NCI-H2227 (cell line): Measurements from ENCODE around the gene CLSTN1.

ENCODE experiments used
- DNase-seq: peaks from one replicate; lab custom pipeline; 2025; ENCODE audit not compliant: unreplicated experiment; lab: John Stamatoyannopoulos, UW

CLSTN1 gene

DNA sequence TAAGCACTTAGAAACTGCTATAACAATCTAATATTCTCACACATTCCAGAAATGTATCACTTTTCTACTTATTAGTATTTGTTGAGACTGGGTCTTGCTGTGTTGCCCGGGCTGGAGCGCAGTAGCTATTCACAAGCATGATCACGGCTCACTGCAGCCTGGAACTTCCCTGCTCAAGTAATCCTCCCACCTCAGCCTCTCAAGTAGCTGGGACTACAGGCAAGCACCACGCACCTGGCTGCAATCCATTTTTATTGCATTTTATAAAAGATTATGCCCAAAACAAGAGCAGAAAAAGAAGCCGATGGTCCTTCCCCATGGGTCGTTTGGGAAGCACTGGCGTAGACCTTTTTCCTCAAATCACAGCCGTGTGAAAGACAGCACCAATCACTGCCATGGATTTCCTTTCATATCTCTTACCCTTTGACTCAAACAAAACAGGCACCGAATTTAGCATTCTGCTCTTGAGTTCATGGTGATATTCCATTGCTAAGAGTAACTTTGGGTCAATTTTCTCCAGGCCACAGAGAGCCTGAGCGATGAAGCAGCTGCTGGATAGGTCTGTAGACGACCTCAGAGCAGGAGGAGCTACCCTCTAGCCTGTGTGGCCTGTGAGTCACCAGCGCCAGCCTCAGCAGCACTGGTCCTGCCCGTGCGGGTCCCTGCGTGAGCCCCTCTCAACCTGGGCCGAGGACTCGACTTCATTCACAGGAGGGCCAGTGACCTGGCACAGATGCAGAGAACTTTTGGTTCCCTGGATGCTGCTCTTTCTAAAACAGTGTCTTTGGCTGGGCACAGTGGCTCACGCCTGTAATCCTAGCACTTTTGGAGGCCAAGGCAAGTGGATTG is 91.4 kb downstream of the CLSTN1 start:
- DNase-seq, result no peak

DNA sequence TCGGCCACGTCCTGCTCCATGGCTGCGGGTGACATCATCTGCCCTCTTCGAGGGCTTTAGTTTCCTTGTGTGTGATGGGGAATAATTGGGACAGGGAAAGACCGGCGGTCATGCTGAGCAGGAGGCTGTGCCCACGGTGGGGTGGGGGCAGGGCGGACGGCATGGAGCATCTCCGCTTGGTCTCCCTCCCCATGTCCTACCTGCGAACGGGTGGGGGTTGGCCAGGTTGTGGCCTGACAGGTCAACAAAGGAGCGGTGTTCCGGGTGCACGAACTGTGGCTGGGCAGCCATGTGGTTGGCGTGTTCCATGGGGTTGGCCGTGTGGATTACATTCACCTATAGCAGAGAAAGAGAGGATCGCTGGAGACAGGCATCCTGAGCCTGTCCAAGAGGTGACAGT is 92.2 kb downstream of the CLSTN1 start:
- no peak for DNase-seq

DNA sequence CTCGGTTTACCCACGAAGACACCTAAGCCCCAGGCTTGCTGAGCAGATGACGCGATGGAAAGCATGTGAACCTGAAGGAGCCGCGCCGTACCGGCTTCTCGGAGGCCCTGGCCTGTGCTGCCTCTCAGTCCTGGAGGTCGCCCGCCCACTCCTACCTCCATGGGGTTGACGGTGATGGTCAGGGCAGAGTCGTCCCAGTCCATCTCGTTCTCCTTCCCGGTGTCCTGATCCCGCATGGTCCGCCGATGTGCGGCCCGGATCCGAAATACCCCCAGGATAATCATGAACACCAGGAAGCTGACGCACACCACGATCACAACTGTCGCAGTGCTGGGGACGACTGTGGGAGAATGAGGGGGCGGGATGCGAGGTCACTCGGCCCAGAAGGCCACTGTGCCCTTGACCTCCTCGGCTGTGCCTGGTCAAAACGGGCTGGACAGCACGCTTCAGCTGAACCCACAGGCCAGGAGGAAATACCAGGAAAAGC is 92.7 kb downstream of the CLSTN1 start:
- no peak for DNase-seq

DNA sequence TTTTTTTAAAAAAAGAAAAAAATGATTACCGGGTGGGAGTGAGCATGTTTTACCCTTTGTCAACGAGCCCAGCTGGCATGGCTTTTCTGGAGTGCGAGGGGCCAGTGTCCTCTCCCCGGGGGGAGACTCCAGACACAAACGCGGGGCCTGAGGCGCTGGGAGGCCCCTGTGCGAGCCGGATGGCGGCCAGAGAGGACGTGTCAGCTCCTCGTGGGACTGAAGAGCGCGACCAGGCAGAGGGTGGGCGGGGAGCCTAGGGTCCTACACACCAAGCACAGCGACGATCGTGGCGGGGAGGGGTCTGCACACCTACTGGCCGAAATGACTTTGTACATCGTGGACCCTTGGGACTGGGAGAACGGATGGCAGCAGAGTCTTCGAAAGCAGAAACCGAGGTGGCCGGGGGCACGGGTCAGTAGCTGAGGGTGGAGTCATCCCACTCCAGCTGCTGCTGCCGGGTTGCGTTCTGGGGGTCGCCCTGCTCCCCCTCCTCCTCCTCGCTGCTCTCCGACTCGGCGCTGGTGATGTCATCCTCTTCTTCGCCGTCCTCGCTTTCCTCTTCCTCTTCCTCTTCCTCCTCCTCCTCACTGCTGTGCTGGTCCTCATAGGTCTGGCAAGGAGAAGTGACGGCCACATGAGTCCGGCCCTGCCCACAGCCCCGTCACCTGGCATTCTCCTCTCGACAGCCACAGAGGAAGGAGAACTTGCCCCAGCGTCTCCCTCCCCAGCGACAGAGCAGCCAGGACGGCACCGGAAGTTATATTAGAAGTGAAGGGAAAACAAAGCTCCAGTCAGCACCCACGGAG is 93.5 kb downstream of the CLSTN1 start:
- no peak for DNase-seq

DNA sequence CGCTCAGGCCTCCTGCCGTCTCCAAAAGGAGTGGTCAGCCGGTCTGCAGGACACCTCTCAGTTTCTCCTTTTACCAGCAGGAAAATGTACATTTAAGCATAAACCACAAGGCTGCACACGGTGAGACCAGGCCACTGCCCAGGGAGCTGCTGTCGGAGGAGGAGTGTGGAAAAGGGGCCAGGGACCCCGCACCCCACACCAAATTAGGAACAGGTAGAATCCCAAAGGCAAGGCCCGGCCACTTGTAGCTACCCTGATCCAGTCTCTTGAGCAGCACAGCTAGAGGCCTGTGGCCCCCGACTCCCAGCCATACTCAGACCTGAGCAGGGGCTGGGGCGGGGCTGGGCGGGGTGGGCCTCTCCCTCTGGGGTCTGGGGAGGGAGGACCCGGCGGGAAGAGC is 94.2 kb downstream of the CLSTN1 start:
- DNase-seq, result no peak

DNA sequence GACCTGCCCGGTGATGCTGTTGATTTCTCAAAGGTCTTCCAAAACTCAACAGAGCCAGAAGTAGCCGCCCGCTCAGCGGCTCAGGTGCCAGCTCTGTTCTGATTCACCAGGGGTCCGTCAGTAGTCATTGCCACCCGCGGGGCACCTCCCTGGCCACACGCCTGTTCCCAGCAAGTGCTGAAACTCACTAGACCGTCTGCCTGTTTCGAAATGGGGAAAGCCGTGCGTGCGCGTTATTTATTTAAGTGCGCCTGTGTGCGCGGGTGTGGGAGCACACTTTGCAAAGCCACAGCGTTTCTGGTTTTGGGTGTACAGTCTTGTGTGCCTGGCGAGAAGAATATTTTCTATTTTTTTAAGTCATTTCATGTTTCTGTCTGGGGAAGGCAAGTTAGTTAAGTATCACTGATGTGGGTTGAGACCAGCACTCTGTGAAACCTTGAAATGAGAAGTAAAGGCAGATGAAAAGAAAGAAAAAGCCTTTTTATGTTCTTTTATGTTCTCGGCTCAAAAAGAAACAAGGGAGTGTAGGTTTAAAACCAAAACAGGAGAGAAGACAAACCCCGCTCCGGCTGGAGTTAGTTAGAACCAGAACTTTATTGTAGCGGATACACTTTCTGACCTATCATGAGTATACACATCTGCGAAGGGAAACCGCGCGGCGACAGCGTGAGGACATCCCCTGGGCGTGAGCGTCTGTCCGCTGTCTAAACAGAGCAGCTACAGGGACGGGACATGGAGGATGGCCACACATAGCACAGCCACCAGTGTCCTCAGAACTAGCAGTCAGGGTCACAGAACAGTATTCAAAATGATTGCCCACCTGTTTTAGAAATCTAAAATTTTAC is 95.1 kb downstream of the CLSTN1 start:
- no peak for DNase-seq

DNA sequence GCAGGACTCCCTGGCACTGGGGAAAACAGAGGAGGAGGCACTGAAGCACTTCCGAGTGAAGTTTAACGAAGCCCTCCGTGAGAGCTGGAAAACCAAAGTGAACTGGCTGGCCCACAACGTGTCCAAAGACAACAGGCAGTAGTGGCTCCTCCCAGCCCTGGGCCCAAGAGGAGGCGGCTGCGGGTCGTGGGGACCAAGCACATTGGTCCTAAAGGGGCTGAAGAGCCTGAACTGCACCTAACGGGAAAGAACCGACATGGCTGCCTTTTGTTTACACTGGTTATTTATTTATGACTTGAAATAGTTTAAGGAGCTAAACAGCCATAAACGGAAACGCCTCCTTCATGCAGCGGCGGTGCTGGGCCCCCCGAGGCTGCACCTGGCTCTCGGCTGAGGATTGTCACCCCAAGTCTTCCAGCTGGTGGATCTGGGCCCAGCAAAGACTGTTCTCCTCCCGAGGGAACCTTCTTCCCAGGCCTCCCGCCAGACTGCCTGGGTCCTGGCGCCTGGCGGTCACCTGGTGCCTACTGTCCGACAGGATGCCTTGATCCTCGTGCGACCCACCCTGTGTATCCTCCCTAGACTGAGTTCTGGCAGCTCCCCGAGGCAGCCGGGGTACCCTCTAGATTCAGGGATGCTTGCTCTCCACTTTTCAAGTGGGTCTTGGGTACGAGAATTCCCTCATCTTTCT is 96.7 kb downstream of the CLSTN1 start:
- no peak for DNase-seq

DNA sequence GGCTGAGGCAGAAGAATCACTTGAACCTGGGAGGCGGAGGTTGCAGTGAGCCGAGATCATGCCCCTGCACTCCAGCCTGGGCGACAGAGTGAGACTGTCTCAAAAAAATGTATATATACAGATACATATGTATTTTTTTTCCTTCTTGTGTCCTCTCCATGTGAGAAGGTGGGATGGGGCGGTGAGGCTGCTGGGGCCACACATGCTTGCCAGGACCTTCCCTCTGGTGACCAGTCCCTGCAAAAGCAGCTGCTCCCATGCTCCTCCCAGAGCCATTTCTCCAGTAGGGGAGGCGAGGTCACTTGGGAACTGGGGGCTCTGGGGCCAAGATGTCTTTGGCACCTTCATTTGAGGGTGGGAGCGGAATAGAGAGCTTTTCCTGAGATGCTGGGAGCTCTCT is 97.4 kb downstream of the CLSTN1 start:
- DNase-seq, result no peak

DNA sequence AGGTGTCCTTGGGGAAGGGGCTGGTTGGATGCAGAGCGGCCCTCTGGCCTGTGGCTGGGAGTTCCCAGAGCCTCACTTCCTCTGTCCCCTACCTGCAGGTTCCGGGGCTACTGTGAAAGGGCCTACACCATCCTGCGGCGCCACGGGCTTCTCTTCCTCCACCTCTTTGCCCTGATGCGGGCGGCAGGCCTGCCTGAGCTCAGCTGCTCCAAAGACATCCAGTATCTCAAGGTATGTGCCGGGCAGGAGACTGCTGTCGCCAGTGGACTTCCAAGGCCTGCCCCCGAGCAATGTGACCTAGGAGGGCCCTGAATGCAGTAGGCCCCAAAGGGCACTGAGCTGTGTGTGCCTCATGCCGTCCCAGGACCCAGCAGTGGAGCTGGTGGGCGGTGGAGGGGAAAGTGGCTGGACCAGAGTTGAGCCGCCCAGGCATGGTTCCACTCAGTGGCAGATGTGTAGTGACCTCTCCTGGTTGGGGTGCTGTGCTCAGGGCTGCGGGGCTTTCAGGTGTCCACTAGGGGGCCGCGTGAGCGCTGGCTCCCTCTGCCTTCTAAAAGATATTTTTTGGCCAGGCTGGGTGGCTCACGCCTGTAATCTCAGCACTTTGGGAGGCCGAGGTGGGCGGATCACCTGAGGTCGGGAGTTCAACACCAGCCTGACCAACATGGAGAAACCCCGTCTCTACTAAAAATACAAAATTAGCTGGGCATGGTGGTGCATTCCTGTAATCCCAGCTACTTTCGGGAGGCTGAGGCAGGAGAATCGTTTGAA is 98.9 kb downstream of the CLSTN1 start:
- peak; percentile 34 for DNase-seq

DNA sequence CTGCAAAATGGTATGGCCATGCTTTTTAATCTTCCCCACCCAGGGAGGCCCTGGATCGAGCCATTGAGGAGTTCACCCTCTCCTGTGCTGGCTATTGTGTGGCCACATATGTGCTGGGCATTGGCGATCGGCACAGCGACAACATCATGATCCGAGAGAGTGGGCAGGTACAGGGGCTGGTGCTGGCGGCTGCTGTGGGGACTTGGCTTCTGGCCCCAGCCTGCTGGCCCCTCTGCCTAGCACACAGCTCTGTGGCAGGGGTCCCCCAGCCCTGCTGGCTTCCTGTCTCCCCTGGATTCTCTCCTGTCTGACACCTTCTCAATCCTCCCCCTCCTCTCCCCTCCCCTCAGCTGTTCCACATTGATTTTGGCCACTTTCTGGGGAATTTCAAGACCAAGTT is 99.8 kb downstream of the CLSTN1 start:
- DNase-seq, result no peak

DNA sequence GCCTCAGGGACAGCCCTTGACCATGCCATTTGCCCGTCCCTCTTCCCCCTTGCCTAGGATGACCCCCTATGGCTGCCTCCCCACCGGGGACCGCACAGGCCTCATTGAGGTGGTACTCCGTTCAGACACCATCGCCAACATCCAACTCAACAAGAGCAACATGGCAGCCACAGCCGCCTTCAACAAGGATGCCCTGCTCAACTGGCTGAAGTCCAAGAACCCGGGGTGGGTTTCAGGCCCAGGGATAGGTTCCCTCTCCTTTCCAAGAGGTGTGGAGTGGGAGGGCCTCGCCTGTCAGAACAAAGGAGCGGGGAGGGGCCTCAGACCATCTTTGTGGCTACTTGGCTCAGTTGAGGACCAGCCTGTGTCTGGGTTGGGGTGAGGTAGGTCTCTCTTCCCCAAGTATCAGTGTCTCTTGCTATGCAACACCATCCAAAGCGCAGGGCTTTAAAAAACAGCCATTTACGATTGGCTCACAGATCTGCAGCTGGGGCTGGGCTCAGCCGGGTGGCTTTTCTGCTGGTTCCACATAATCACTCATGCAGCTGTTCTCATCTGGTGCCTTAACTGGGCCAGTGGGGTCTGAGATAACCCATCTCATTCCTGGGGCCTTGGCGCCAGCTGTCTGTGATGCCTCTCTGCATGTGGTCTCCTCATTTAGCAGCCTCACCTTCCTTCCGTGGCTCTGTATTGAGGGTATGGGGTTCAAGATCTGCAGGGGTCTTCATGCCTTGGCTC is 100.5 kb downstream of the CLSTN1 start:
- DNase-seq, result no peak

DNA sequence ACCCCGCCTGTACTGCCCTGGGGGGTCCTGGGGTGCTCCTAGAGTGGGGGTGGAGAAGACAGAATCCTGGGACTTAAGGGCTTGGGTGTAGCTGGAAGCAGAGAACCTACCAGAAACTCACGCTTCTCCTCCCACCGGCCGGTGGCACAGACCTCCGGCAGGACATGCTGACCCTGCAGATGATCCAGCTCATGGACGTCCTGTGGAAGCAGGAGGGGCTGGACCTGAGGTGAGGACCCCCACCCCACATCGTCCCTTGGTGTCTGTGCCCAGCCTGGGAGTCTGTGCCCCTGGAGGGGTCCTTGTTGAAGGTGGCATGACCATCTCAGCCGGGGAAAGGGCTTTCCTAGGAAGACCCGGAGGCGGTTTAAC is 101.4 kb downstream of the CLSTN1 start:
- no peak for DNase-seq

DNA sequence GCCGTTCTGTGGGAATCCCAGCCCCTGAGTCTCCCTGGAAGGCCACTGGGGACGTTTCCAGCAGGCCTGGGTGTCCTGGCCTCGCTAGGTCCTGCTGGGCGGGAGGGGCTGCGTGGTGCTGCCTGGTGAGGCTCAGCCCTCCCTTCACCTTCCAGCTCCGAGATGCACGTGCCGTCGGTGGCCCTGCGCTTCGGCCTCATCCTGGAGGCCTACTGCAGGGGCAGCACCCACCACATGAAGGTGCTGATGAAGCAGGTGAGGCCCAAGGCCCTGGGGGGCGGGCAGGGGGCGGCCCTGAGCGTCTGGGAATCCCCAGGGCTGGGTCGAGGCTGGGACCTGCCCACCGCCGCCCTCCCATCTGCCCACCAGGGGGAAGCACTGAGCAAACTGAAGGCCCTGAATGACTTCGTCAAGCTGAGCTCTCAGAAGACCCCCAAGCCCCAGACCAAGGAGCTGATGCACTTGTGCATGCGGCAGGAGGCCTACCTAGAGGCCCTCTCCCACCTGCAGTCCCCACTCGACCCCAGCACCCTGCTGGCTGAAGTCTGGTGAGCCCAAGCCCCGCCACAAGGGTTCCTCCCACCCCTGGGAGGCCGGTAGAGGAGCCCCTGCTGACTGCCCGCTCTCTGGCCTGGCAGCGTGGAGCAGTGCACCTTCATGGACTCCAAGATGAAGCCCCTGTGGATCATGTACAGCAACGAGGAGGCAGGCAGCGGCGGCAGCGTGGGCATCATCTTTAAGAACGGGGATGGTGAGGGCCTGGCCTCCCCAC is 102.0 kb downstream of the CLSTN1 start:
- DNase-seq, result no peak

DNA sequence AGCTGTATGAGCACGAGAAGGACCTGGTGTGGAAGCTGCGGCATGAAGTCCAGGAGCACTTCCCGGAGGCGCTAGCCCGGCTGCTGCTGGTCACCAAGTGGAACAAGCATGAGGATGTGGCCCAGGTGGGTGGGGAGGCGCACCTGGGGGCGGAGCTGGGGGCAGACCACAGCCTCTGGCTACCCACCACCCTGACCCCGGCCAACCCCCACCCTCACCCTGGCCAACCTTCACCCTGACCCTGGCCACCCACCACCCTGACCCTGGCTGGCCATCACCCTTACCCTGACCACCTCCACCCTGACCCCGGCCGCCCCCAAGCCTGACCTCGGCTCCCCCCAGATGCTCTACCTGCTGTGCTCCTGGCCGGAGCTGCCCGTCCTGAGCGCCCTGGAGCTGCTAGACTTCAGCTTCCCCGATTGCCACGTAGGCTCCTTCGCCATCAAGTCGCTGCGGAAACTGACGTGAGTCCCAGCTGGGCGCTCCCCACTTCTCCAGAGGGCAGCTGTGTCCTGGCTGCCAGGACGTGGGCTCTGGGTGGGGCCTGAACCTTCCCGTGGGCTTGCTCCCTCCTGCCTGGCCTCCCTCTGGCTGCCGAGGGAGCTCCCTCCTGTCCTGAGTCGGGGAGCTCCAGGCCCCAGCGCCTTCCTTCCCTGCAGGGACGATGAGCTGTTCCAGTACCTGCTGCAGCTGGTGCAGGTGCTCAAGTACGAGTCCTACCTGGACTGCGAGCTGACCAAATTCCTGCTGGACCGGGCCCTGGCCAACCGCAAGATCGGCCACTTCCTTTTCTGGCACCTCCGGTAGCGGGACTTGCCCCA is 102.8 kb downstream of the CLSTN1 start:
- no peak for DNase-seq

DNA sequence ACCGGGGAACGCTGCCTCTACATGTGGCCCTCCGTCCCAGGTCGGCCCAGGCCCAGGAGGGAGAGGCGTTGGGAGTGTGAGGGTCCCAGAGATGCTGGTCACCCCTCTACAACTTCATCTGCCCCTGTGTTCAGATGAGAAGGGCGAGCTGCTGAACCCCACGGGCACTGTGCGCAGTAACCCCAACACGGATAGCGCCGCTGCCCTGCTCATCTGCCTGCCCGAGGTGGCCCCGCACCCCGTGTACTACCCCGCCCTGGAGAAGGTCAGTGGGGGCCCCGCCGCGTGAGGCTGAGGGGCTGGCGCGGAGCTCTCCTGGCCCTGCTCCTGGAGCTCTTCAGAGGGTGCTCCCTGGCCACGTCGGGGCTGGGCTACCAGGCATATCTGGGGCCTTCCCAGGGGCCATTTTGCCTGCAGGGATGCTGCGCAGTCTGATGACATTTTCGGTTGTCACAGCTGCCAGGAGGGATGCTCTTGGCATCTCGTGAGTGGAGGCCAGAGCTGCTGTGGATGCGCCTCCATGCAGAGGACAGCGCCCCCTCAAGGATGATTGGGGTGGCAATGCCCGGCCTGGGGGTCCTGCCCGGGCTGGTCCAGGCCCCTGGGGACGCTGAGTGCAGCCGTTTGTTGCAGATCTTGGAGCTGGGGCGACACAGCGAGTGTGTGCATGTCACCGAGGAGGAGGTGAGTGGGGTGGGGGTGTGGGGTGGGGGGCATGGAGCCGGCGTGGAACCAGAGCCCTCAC is 103.6 kb downstream of the CLSTN1 start:
- no peak for DNase-seq

DNA sequence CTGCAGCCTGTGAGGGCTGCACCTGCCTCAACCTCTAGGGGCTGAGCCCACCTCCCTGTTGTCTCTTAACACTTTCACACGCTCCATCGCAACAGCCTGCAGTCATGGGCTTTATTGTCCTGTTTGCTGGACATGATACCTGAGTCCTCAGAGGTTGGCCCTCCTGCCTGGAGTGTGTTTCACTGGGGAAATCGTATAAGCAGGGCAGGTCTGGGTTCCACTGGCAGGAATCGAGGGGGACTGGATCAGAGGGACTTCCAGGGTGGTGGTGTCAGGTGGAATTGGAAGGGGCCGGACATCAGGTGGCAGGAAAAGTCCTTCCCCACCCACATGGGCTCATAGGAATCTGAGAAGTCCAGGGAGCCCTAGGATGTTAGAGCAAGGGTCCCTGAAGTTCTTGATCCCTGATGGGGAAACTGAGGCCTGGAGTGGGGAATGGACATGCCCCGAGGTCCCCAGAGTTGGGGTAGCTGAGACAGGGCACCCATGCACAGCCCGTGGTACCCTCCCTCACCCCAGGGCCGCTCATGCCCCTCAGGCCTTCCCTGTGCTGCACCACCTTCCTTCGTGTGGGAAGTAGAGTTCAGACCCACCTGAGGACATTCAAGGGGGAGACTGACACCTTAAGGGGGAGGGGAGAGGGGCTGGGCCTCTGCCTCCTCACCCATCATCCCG is 105.6 kb downstream of the CLSTN1 start:
- DNase-seq, result no peak
